A673 (cell line): ENCODE measurements around the gene IPPK.

Experiments
- EZH2 ChIP-seq: fragments of 200-600 bp; sonication (generic); IDR thresholded peaks from 2 replicates; pipeline ENCODE4 v1.6.1; 2017; ENCODE audit warnings: borderline replicate concordance, low read depth, mild to moderate bottlenecking, mixed read lengths, antibody characterized with exemption, low read length; ENCODE audit not compliant: poor library complexity, severe bottlenecking
- TF ChIP-seq, protein P1 (sequence below): fragments of 300-800, 200-600 bp; sonication (generic); conservative IDR thresholded peaks from 2 replicates; pipeline ENCODE4 v1.5.1; 2017; ENCODE audit warnings: low read depth, mild to moderate bottlenecking, antibody characterized with exemption, low read length, moderate library complexity, mixed read lengths

DNA sequence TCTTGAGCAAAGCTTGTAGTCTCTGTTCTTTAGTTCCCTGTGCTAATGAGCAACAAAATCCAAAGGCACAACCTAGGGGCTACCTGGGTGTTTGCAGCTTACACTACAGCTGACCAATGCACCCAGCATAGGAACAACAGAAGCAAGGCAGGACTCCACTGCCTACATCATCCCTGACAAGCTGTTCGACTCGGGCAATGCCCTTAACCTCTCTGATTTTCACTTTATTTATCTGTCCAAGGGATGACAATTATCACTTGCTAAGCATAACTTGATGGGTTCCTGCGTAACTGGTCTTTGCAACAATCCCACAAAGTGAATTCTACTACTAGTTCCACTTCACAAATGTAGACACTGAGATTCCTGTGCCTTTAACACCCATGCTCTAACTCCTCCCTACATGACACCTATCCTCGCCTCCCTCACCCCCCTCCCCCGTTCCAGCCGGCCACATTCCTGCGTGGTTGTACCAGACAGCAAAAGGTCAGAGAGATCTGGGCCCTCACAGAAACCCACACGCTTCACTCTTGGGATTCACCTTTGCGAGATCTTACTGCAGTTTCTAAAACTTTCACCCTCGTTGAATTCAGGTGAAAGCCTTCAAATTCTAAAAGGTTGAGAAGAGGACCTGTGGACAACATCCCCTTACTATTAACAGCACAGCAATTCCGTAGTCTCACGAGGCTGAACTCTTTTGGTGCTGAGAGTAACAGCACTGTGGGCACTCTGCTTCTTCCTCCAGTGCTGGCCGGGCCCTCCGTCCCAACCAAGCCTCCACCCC is 995 bp downstream of the IPPK start:
- TF ChIP-seq, protein P1, sequence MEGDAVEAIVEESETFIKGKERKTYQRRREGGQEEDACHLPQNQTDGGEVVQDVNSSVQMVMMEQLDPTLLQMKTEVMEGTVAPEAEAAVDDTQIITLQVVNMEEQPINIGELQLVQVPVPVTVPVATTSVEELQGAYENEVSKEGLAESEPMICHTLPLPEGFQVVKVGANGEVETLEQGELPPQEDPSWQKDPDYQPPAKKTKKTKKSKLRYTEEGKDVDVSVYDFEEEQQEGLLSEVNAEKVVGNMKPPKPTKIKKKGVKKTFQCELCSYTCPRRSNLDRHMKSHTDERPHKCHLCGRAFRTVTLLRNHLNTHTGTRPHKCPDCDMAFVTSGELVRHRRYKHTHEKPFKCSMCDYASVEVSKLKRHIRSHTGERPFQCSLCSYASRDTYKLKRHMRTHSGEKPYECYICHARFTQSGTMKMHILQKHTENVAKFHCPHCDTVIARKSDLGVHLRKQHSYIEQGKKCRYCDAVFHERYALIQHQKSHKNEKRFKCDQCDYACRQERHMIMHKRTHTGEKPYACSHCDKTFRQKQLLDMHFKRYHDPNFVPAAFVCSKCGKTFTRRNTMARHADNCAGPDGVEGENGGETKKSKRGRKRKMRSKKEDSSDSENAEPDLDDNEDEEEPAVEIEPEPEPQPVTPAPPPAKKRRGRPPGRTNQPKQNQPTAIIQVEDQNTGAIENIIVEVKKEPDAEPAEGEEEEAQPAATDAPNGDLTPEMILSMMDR = no peak
- no peak for TF ChIP-seq EZH2
